Prostate gland (tissue), 2 donors: ENCODE results near the gene STS.

ENCODE experiments used
- POLR2A ChIP-seq: fragments of 450-650 bp; IDR thresholded peaks from one replicate; pipeline ENCODE4 v1.6.1; 2016; ENCODE audit warnings: antibody characterized with exemption, mild to moderate bottlenecking
- POLR2AphosphoS5 ChIP-seq: sonication (generic); formaldehyde crosslinking; IDR thresholded peaks from one replicate; pipeline ENCODE4 v1.6.1; 2017; ENCODE audit warnings: antibody characterized with exemption
- TF ChIP-seq, protein P1 (sequence below), 4 experiments: fragments of 200-600 bp in 2 of 4; fragments of 450-650 bp in 2 of 4; sonication (generic) in 2 of 4; IDR thresholded peaks; 1 replicate in 3 of 4; 2 replicates in 1 of 4; pipeline ENCODE4 v1.5.1; 2016 to 2019; ENCODE audit warnings: antibody characterized with exemption in 4 of 4, mild to moderate bottlenecking in 2 of 4, moderate library complexity in 2 of 4

DNA sequence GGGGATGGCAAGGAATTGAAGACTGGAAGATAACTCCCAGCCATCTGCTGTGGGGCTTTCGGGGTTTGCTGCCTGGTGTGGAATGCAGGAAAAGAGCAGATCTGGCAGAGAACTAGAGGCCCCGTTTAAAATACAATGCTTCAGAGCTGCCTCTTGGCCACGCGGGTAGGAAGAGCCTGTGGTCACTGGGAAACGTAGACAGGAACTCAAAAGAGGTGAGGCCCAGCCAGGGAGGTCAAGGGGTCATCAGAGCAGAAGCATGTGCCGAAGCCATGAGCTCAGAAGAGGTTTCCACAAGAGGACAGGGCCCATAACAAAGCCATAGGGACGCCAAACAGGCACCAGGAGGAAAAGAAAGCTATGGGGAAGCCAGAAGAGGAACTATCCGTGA is 14.5 kb upstream of the STS start:
- TF ChIP-seq, protein P1, sequence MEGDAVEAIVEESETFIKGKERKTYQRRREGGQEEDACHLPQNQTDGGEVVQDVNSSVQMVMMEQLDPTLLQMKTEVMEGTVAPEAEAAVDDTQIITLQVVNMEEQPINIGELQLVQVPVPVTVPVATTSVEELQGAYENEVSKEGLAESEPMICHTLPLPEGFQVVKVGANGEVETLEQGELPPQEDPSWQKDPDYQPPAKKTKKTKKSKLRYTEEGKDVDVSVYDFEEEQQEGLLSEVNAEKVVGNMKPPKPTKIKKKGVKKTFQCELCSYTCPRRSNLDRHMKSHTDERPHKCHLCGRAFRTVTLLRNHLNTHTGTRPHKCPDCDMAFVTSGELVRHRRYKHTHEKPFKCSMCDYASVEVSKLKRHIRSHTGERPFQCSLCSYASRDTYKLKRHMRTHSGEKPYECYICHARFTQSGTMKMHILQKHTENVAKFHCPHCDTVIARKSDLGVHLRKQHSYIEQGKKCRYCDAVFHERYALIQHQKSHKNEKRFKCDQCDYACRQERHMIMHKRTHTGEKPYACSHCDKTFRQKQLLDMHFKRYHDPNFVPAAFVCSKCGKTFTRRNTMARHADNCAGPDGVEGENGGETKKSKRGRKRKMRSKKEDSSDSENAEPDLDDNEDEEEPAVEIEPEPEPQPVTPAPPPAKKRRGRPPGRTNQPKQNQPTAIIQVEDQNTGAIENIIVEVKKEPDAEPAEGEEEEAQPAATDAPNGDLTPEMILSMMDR (IDR thresholded peaks at IDR 0.05) = no peak
- TF ChIP-seq POLR2A (no peak), POLR2AphosphoS5 (no peak)
